HG03342 (cell line): Measurements from ENCODE around the gene AKNA.

ENCODE experiments used
- ATAC-seq: cut with Tn5 transposase; IDR thresholded peaks from one replicate; pipeline ENCODE4 v1.9.1; 2021; ENCODE audit warnings: mild to moderate bottlenecking, moderate library complexity; ENCODE audit not compliant: unreplicated experiment

The AKNA gene

DNA sequence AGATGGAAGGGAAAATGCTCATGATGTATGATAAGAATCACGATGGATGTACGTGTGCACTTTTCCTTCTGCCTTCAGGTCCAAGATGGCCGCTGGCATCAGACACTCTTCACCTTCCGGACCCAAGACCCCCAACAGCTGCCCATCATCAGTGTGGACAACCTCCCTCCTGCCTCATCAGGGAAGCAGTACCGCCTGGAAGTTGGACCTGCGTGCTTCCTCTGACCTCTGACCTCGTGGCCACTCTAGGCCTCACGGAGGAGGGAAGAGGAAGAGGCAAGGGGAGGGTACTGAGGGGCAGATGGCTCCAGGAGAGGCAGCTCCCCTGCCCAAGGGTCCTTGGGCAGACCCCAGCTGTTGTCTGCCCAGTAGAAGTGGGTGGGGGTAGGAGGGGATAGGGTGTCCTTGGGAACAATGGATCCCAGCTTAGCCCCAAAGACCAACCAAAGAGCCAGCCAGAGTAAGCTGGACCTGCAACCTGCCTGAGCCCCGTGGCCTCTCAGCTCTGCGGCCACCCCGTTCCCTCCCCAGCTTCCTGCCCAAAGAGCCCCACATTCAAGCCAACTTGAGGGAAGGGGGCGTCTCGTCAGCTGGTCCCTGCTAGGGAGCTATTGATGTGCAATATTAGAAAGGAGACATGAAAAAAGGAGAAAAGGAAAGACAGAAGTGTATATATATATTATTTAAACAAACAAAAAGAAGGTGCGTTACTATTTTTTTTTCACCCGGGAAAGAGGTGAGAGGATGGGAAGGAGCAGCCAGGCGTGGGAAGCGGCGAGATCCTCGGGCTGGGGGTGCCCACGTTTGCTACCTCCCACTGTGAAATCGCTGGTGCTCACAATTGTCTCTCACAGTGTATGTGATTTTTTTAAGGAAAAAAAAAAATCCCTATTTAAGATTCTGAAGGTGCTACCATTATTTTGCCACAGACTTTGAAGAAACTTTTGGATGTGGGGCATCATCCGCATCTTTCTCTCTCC lies 77.0 kb downstream of the AKNA start:
- no peak for ATAC-seq

DNA sequence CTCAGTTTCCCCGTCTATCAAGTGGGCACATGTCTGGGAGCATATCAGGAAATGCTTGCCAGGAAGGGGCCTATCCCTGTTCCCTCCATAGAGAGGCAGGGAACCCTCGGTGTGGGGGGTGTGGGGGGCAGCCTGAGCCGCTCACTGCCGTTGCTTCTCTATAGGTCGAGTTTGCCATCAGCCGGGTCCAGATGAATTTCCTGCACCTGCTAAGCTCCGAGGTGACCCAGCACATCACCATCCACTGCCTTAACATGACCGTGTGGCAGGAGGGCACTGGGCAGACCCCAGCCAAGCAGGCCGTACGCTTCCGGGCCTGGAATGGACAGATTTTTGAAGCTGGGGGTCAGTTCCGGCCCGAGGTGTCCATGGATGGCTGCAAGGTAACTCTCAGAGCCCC lies 78.7 kb downstream of the AKNA start:
- ATAC-seq: no peak

DNA sequence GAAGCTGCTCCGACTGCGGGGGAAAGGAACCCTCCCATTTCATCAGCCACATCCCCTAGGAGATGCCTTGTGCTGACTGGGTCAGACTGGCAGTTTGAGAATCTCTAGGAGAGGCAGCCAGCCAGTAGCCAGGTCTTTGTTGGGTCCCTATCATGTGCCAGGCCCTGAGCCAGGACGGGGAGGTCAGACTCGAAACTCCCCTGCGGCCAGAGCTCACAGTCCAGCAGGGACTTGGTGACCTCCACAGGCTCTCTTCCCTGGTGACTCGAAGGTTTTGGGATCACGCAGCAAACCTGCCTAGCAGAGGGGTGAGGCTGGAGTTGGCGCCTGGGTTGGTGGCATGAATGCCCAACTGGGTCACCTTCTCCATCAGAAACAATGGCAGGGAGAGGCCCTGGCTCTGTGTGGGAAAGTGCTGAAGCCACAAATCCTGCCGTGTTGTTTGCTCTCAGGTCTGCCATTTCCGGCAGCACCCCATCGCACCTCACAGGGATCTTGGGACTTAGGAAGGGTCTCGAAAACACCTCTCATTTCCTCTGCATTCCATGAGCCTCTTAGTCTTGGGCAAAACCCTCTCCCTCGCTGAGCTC lies 79.3 kb downstream of the AKNA start:
- ATAC-seq: no peak

DNA sequence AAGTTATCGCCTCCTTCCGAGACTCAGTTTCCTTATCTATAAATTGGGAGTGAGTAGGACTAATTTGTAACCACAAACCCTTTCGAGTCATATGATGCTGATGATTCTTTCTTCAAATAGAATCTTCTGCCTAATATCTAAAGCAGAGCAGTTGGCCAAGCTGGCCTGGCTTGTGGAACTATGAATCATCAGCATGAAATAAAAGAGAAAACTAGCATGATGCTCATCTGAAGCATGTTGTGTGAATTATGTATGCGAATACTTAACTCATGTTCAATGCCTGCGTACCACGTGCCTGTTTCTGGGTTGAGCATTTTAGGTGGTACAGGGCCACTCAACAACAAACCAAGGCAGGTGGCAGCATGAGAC lies 79.9 kb downstream of the AKNA start:
- no peak for ATAC-seq

DNA sequence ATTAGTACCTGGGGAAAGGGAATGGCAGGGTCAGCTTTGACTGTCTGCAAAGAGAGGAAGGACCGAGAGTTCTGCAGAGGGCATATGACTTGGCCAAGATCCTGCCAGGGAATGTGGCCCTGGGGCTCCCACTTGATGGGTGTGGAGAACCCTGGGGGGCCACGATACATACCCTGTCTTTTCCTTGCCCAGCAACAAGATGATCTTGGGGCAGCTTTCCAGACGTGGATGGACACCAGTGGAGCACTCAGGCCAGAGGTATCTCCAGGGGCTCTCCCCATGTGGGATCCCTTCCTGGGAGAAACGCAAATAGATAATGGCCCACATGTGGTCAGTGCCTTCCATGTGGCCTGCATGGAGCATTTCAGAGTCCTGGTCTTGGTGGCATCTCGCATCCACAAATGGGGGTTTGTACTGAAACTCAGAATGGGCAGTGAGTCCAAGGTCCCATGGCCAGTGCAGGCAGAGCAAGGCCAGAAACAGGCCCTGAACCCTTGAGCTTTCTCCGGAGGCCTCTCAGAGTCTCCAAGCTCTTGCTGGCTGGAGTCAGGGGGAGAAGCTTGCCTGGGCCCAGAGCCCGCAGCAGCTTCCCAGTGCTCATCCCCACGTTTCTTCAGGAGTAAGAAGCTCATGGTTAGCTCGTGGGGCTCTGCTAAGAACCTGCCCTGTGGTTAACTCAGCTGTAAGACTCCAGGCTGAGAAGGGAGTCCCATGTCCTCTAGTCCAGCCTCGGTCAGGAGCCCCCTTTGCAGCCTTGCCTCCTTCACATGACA lies 83.2 kb downstream of the AKNA start:
- ATAC-seq: no peak

DNA sequence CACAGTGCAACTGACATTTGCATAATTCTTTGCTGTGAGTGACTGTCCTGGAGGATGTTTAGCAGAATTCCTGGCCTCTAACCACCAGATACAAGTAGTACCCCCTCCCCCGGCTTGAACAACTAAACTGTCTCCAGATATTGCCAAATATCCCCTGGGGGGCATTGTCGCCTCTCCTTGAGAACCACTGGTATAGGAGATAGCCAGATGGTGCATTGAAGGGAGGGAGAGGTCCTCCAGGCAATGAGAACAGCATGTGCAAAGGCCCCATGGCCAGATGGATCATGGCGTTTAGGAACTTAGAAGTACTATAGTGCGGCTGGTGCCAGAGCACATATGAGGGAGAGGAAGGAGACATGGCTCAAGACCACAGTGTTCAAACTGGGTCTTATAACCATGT lies 83.8 kb downstream of the AKNA start:
- ATAC-seq: no peak

DNA sequence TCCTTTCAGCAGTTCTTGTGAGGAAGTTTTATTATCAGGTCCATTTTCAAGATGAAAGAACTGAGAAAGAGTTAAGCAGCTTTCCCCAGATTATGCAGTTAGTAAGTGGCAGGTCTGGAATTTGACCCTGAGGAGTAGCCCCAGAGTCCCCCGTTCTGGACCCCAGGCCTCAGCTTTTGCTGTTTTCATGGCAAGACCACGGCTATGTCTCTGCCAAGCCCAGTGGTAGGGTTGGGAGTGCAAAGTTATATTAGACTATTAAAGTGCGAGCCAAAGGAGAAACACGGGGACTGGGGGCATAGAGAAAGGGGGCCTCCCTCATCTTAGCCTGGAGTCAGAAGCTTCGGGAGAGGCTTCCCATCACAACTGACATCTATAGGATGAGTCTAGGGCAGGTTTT lies 84.2 kb downstream of the AKNA start:
- ATAC-seq: no peak

DNA sequence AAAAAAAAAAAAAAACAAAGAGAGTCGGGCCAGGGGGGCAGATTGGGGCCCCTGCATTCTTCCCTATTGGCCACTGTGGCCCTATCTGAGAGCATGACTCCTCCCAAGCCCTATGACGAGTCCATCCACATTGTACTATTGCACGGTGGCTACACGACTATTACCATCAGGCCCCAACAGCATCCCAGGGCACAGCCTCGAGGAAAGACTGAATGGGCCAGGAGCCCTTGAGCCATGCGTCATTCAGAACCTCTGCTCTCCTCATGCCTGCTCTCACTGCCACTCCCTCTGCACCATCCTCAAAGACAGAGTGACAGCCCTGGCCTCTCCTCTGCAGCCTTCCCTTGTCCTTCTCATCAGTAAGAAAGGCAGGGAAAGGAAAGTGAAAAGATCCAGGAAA lies 85.1 kb downstream of the AKNA start:
- ATAC-seq: no peak

DNA sequence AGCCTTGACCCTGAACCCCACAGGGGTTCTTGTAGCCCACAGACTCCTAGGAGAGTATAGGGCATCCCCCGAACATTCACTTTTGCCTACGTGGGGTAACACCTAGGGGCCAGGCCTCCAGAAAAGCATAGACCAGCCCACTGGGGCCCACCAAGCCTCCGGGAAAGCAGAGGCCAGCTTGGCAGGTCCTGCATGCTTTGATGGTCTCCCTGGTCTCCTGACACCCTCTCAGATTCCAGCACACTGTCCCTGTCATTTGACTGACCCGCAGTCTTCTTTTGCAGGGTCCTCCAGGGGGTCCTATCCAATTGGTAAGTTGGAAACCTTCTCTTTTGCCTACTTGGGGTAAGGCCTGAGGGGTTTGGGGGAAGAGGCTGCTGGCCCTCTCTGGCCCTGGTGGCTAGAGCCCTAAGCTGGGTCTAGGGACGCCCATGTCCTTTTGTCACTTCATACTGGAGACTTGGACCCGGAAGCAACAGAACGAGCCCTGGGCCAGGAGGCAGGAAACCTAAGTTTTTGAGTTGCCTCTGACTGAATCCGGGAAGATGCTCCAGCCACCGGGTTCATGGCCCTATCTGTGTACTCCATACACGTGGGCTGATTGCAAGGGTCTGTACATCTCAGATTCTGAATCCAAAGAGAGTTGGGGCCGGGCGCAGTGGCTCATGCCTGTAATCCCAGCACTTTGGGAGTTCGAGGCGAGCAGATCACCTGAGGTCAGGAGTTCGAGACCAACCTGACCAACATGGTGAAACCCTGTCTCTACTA lies 85.8 kb downstream of the AKNA start:
- ATAC-seq: no peak

DNA sequence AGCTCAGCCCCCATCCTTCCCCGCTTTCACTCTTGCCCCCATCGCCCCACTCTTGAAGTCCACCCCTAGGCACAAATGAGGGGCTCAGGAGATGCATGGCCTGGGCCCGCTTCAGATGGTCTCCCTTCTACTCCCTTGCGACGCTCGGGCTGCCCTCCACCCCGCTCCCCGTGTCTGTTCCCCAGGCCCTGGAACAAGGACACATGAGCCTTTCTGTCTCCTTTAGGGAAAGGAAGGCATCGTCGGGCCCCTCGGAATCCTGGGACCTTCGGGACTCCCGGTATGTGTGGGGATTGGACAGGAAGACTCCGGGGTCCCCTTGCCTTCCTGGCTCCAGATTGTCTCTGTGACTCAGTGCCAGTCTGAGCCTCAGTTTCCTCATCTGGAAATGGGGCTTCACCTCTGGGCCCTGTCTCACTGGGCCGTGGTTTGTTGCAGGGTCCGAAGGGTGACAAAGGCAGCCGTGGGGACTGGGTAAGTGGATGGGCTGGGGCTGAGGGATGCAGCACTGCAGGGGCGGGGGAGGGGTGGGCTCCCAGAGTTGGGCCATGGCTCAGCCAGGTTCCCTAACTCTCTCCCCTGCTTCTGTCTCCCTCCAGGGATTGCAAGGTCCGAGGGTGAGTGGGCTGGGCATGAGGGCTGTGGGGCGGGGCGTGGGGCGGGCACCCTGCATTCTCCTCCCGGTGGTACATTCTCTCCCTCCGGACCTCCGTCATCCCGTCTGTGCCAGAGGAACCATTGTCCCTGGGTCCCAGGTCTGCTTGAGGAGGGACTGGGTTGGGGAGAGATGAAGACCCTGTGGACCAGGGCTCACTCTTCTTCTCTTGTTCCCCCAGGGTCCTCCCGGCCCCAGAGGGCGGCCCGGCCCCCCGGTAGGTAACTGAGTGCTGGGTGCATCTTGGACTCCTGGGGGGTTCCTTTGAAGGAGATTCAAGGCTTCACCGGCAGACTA lies 86.7 kb downstream of the AKNA start:
- ATAC-seq: no peak

DNA sequence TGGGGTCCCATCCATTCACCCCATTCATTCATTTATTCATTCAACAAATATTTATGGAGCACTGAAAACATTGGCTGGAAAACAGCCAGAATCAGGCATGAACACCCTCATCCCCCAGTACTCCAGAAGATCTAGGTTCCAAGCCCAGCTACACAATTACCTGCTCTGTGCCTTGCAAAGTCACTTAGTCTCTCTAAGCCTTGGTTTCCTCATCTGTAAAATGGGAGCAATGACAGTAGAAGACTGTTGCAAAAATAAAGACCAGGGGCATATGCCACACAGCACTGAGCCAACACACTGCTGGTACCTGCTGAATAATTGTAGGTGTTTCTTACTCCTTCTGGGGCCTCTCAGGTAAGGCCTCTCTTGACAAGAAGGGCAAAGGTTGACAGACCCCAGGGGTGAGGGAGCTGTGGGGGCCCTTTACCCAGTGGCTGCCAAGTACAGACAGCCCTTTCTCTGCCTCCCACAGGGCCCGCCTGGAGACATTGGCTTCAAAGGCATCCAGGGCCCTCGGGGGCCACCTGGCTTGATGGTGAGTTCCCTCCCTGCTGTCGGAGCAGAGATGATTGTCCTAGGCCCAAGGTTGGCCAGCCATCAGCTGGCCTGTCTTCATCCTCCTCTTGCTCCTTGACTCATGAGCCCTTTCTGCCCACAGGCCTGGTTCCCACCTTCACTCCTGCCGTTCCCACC lies 87.5 kb downstream of the AKNA start:
- no peak for ATAC-seq

DNA sequence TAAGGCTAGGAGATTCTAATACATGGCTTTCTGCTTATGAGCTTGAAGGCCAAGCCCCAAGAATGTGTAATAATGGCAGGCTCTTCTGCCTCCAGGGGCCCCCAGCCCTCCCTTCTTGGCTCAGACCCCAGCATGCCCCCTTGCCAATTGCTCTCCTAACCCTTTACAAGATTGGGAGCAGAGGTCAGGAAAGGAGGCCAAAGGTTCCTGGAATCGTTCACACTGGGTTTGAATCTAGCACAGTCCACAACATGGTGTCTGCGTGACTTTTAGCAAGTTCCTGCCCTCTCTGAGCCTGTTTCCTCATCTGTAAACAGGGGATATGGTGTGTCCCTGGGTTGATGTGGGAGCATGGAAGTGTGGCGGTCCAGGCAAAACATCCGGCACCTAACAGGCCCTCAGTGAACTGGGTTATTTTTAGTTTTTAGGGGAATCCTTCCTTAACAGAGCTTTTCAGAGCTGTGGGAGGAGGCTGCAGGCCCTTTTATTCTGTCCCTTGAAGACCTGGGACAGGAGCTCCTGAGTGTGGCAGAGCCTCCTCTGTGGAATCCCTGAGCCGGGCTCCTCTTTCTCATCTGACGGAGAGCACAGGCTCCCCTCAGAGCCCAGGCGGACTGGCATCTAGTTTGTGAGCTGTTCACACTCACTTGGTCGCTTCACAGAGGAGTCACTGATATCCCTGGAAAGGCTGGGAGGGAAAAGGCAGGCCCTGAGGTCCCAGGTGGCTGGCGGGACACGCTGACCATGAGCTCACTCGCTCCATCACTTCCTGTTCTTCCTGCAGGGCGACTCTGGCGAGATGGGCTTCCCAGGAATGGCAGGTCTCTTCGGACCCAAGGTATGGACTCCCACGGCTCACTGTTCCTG lies 88.3 kb downstream of the AKNA start:
- ATAC-seq: no peak

DNA sequence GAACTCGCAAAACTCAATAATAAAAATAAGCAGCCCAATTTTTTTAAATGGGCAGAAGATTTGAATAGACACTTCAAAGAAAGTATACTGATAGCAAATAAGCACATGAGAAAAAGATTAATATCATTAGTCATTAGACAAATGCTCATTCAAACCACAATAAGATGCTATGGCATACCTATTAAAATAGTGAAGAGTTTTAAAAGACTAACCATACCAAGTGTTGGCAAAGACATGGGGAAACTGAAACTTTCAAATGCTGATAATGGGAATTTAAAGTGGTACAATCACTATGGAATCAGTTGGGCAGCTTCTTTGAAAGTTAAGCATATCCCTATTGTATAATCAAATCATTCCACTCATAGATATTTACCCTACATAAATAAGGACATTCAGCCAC lies 91.4 kb downstream of the AKNA start:
- no peak for ATAC-seq

DNA sequence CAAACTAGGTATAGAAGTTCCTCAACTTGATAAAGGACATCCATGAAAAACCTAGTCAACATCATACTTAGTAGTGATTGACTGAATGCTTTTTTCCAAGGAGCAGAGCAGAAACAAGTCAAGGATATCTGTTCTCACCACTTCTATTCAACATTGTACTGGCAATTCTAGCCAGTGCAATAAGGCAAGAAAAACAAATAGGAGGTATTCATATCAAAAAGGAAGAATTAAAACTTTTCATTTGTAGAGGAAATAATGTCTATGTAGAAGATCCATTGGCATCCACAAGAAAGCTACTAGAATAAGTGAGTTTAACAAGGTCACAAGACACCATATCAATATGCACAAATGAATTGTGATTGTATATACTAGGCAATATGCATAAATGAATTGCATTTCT lies 93.1 kb downstream of the AKNA start:
- no peak for ATAC-seq

DNA sequence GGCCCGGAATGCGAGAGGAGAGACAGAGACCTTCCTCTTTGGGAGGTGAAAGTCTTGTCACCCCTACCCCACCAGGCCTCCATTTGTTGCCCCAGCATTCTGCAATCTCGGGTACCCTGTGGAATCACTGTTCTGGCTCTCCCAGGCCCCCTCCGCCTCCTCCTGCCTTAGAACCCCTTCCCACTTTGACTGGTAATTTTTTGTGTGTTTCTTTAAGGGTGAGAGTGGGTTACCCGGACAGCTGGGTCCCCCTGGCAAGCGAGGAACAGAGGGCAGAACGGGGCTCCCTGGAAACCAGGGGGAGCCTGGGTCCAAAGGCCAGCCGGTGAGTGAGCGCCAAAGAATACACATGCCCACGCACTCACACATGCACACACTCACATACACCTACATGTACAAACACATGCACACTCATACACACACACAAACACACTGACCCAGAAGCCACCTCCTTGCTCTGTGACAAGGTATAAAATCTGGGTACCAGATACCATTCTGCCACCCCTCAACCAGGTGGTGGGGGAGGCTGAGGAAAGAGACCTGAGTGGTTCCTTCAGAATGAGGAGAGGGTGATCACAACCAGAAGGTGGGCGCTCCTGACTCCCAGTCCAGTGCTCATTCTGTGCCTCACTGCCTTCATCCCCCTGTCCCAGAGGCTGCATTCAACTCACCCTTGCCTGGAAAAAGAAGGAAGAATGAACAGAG lies 95.7 kb downstream of the AKNA start:
- no peak for ATAC-seq

DNA sequence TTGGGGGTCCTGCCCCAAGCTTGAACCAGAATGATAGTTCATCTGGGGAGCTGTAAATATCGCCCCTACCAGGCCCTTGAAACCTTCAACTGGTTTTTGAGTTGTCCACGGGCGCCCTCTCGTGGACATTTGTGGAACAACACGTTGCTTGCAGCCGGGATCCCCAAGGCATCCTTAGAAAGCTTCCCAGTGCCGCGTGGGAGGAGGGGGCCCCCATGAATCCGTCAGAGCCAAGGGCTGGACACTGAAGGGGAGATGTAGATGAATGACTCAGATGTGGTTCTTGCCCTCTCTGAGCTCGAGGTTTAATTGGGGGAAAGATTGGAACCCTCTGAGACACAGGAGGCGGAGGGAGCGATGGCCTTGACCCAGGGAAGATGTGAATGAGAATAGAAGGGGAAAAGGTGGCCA lies 96.7 kb downstream of the AKNA start:
- no peak for ATAC-seq

DNA sequence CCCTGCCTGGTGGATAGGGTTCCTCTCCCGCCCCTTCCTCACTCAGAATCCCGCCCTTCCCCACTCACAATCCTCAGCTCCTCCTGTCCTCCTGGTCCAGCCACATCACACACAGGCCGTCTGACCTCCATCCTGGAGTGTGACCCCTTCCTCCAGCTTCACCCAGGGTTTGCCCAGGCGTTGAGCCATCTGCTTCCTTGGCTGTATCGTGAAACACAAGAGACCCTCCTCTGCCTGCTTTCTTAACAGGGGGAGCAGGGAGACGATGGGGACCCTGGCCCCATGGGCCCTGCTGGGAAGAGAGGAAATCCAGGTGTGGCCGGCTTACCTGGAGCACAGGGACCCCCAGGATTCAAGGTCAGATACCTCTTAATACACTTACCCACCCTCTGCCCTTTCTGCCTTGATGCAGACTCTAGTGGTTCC lies 97.2 kb downstream of the AKNA start:
- no peak for ATAC-seq
